CD4-positive, alpha-beta T cell treated with Interferon alpha-2 for 1 hour (primary cell): ENCODE data around the gene ARHGEF7.

Experiments
- DNase-seq, 2 donors: peaks; one replicate each; pipeline ENCODE4 v3.0.0-alpha.2; 2020 to 2022

ARHGEF7 gene

GRCh38 chr13:111314852-111315251, 199.7 kb downstream of the ARHGEF7 start:
- no peak for DNase-seq

- DNase-seq, result no peak
These were observed 200.4 kb downstream of the ARHGEF7 start for GRCh38 chr13:111315347-111315995.

DNA sequence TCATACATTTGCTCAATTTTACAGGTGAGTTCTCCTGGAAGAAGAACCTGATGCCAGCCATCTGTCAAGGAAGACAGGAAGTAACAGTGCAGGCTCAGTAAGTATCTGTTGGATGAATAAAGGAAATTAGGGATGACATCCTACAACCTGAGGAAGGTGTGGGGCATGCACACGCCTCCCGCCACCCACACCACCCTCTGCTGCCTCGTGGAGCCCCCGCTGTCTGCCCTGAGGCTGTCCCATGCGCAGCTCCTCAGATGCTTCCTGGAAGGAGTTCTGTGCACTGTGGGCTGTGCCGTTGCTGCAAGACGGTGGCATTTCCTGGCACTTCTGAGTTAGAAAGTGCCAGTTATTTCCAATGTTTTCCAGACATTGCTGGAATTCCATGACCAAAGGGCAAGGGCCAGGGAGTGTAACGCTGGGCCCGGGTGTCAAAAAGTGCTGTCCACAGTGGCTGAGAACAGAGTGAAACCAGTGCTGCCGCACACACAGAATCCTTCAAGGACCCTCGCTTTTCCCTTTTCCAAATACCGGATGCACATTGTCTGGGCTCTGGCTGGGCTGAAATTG, 201.1 kb downstream of the ARHGEF7 start:
- no peak for DNase-seq

DNA sequence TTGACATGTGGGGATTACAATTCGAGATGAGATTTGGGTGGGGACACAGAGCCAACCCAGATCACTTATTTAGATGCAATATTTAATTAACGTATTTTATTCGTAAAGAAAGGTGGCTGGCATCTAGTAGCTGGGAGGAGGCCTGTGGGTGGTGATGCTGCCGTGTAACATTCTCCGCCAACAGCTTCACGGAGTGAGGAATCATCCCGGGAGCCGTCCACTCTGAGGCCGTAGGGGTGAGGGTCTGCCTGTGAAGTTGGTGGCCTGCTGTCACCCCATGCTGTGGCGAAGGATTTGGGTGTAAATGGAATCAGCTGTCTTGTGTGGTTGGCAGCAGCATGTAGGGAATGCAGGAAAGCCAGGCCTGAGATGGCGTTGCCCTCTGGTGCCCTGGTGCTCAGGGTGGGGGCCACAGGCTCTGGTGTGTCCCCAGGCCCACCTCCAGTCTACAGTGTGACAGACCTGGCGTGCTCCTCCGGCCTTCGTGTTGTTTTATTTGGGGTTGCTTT, 202.0 kb downstream of the ARHGEF7 start:
- no peak for DNase-seq

GRCh38 chr13:111317571-111318345, 202.6 kb downstream of the ARHGEF7 start:
- no peak for DNase-seq

- DNase-seq, result no peak
These were observed 203.3 kb downstream of the ARHGEF7 start for GRCh38 chr13:111318386-111318785.

GRCh38 chr13:111319521-111319920, 204.4 kb downstream of the ARHGEF7 start:
- DNase-seq, result no peak

- DNase-seq, result no peak
These were observed 205.1 kb downstream of the ARHGEF7 start, which contains the start of gene TEX29 for GRCh38 chr13:111319998-111320911. TSS of gene TEX29 (plus strand) at chr13:111320642. CDS start at chr13:111320891, 249 bp downstream.

DNA sequence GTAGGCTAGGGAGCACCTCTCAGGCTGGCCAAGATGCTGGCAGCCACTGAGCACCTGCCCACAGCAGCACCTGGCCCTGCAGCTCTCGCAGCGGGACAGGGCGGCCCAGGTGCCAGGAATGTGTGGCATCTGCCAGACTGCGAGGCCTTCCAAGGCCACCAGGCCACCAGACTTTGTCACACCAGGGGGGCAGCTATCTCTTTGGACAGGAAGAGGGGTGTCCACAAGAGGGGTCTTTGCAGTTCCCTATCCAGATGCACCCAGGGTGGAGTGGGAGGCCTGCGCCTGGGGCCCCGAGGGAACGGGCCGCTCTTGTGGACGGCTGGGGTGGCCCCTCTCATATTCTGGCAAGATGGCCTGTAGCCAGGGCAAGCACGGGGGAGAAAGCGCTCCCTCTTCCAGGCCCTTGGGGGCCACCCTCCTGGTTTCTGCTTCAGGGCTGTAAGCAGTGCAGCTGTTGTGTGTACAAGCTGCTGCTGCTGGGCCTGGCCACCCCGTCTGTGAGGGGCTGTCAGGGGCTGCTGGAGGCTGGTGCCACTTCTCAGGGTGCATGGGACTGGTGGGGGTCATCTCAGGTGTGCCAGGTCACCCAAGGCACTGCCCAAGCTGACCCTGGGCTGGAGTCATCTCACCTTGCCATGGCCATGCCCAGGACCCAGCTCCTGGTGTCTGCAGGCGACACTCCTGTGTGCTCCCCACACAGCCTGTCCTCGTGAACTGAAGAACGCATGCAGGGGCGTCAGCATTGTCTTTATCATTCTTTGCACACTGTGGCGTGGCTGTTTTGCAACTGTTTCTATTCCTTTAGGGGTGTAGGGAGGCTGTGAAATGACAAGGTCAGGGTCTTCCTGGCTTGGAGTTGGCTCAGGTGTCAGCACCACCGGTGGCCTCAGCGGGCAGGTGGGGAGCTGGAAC, 207.1 kb downstream of the ARHGEF7 start:
- no peak for DNase-seq

- DNase-seq, result no peak
These were observed 207.8 kb downstream of the ARHGEF7 start for GRCh38 chr13:111322916-111323331.

DNA sequence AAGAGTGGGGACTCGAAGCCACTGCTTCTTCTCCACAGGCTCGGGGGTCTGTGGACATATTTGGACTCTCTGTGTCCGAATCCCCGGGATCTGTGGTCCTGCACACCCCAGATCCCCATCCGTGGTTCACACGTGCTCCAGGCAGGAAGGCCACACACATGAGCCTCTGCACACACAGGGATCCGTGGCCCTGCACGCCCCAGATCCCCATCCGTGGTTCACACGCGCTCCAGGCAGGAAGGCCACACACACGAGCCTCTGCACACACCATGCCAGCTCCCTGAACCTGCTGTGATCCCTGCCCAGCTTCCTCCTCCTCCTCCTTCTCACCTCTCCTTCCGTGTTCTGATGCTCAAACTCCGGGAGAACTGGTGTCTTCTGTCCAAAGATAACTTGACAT, 208.4 kb downstream of the ARHGEF7 start:
- no peak for DNase-seq

- DNase-seq, result no peak
These were observed 209.0 kb downstream of the ARHGEF7 start for GRCh38 chr13:111323950-111324651.

GRCh38 chr13:111324736-111325135, 209.6 kb downstream of the ARHGEF7 start:
- no peak for DNase-seq

DNA sequence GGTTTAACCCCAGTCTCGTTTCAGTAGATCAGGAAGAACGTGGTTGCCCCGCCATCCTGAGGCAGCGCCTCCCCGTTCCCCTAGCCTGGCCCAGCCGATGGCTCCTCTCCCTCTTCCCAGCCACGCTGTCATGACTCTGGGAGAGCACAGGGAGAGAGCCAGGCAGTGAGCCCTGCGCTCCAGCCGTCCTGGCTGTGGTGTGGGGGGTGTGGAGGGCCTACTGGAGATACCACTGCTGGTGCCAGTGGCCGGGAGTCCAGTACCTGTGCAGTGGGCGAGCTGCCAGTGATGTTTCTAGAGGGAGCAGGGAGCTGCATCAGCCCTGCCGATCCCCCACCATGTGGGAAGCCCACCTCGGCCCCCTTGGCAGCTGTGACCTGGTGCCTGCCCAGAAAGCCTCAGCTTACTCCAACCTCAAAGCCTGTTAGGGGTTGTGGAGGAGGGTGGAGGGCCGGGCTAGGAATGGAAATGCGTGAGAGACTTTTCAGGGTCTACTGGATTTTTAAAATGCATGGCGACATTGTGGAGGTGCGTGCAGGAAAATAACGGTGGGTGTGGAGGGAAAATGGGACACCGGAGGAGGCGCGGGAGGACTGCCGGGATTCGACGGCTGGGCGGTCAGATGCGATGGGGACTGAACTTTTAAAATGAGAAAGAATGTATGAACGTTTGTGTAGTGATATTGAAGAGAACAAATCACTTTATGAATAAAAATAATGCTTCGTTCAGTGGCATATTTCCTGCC, 210.2 kb downstream of the ARHGEF7 start:
- DNase-seq, result no peak

DNA sequence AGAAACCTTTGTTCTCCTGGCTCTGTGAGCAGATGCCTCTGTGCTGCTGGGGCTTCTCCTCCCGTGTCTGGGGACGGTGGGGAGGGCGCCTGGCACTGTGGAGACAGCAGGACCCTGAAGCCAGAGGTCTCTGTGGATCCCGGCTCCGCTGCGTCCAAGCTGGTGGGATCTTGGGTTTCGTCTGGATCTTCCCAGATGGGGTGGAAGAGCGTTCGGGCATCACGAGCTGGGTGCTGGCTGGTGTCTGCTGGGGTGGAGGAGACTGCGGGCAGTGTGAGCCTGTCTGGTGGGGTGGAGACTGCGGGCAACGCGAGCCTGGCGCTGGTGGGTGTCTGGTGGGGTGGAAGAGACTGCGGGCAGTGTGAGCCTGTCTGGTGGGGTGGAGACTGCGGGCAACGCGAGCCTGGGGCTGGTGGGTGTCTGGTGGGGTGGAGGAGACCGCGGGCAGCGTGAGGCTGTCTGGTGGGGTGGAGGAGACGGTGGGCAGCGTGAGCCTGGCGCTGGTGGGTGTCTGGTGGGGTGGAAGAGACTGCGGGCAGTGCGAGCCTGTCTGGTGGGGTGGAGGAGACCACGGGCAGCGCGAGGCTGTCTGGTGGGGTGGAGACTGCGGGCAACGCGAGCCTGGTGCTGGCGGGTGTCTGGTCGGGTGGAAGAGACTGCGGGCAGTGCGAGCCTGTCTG, 211.0 kb downstream of the ARHGEF7 start:
- no peak for DNase-seq

DNA sequence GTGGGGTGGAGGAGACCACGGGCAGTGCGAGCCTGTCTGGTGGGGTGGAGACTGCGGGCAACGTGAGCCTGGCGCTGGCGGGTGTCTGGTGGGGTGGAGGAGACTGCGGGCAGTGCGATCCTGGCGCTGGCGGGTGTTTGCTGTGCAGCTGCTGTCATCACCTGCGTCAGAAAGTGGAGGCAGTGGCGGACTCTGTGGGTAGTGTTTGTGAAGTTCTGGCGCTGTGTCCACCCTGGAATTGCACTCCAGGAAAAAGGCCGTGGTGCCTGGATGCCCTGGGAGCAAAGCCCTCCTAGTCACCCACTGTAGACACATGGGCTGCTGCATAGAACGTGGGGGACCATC, 211.5 kb downstream of the ARHGEF7 start:
- no peak for DNase-seq

DNA sequence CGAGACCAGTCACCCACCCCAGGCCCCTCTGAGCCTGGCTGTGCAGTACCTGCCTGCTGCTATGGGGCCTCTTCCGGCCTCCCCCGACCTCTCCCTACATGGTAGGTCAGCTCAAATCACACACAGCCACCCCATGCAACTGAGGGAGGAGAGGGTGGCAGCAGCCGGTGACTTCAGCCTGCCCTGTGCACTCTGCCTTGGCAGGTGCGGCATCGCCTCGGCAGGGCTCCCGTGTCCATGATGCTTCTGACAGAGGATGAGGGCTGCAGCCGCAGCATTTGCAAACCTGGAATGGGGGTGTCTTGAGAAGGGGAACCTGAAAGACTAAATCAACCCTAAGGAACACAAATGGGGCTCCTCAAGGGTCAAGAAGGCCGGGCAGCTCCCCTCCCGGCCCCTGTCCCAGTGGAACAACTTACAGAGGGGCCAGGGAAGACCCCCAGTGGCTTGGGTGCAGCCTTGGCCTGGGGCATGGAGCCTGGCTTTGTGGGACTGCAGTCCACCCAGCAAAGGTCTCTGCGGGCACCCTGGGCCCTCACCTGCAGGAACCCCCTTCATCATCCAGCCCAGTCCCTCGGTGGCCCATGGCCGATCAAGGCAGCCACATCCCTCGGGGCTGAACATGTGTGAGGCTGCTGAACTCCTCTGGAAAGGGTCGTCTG, 212.0 kb downstream of the ARHGEF7 start:
- DNase-seq, result no peak

DNA sequence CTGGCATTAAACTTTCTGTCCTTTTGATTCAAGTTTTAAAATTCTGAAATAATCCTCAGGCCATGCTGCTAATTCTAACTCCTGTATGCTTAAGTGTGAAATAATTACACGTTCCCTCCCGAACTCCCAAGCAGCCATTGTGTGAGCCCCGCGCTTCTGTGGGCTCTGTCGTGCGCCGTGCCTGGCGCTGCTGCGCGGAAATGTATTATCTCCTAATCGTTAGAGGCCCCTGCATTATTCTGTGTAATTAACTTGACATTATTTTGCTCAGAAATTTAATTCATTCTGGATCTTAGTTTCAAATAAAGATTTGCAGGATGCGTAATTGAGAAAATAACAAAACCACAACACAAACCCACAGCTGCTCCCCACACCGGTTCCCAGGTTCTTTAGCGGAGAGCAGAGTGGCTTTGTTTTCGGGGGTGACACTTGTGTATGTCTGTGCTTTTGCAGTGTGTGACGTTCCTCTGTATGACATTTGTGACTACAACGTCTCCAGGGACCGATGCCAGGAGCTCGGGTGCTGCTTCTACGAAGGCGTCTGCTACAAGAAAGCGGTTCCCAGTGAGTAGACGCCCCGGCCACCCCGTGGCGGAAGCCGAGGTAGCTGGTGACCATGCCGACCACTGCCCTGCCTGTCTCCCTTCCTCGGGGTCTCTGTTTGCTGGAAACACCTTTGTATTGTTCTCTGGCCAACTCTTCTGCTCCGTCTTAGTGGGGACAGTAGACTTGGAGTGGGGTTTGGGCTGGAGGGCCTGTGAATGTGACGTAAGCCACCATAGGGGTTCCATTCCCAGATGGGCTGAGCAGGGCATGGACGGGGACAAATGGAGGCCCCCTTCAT, 212.8 kb downstream of the ARHGEF7 start:
- no peak for DNase-seq
